CD14-positive monocyte (primary cell): Measurements from ENCODE around the gene APIP. TPM values are rescaled to one million over a fixed set of nuclear protein-coding genes. Genes with fewer than 3 reads are reported as not detected.
A peak's percentile ranks its signal among the peaks of the same experiment; 100 is the strongest.

Experiments
- DNase-seq, 3 donors: peaks; one replicate each; pipeline ENCODE4 v3.0.0-alpha.2; 2011 to 2022
- H2AFZ ChIP-seq: 2 replicates; pipeline ENCODE4 v1.6.0; 2012; ENCODE audit warnings: mild to moderate bottlenecking, low read depth, low read length, inconsistent platforms; ENCODE audit not compliant: insufficient read depth, poor library complexity, severe bottlenecking
- H3K27ac ChIP-seq, 2 donors: 1 replicate in 1 of 2; 2 replicates in 1 of 2; pipeline ENCODE4 v1.5.1; 2012 to 2013; ENCODE audit warnings: low read length in 2 of 2, control low read depth in 1 of 2, inconsistent platforms in 1 of 2, low read depth in 1 of 2, mild to moderate bottlenecking in 1 of 2
- H3K27me3 ChIP-seq, 2 donors: one replicate each; pipeline versions ENCODE4 v1.6.0 to v1.6.1; 2011 to 2013; ENCODE audit warnings: low read length in 2 of 2; ENCODE audit not compliant: control insufficient read depth in 2 of 2, insufficient read depth in 2 of 2
- H3K36me3 ChIP-seq, 2 donors: replicated peaks in 1 of 2; 1 replicate in 1 of 2; 2 replicates in 1 of 2; pipeline versions ENCODE4 v1.5.1 to v1.6.1; 2012 to 2013; ENCODE audit warnings: low read length in 2 of 2, control low read depth in 1 of 2, inconsistent platforms in 1 of 2, mild to moderate bottlenecking in 1 of 2; ENCODE audit not compliant: insufficient read depth in 2 of 2, control insufficient read depth in 1 of 2
- H3K4me1 ChIP-seq, 2 donors: 1 replicate in 1 of 2; 2 replicates in 1 of 2; pipeline versions ENCODE4 v1.5.1 to v1.6.1; 2012 to 2013; ENCODE audit warnings: low read length in 2 of 2, control low read depth in 1 of 2, inconsistent platforms in 1 of 2, mild to moderate bottlenecking in 1 of 2, moderate library complexity in 1 of 2; ENCODE audit not compliant: insufficient read depth in 2 of 2, control insufficient read depth in 1 of 2
- H3K4me2 ChIP-seq: replicated peaks from 2 replicates; pipeline ENCODE3; 2012; ENCODE audit warnings: low read length, moderate library complexity, mild to moderate bottlenecking; ENCODE audit not compliant: poor library complexity, severe bottlenecking; ENCODE audit errors: extremely low read depth
- H3K4me3 ChIP-seq, 3 experiments: fragments of 200-600 bp in 1 of 3; sonication (generic) in 1 of 3; replicated peaks in 1 of 3; 1 replicate in 2 of 3; 2 replicates in 1 of 3; pipeline ENCODE4 v1.5.1; 2011 to 2013; ENCODE audit warnings: low read length in 3 of 3, mild to moderate bottlenecking in 3 of 3, control low read depth in 2 of 3, low read depth in 2 of 3, inconsistent platforms in 1 of 3, moderate library complexity in 1 of 3
- H3K79me2 ChIP-seq: 2 replicates; pipeline ENCODE4 v1.6.0; 2012; ENCODE audit warnings: mild to moderate bottlenecking, control low read depth, inconsistent platforms, low read length, moderate library complexity; ENCODE audit not compliant: insufficient read depth
- H3K9ac ChIP-seq: 2 replicates; pipeline ENCODE4 v1.6.0; 2017; ENCODE audit warnings: low read length, mild to moderate bottlenecking; ENCODE audit not compliant: insufficient read depth, poor library complexity, severe bottlenecking
- H3K9me3 ChIP-seq, 2 donors: replicated peaks in 1 of 2; 1 replicate in 1 of 2; 2 replicates in 1 of 2; pipeline versions ENCODE4 v1.5.1 to v1.6.1; 2012 to 2013; ENCODE audit warnings: low read length in 2 of 2, control low read depth in 1 of 2; ENCODE audit not compliant: control insufficient read depth in 1 of 2, insufficient read depth in 1 of 2
- H4K20me1 ChIP-seq: 2 replicates; pipeline ENCODE4 v1.6.0; 2012; ENCODE audit warnings: mild to moderate bottlenecking, low read length, control low read depth, moderate library complexity; ENCODE audit not compliant: insufficient read depth
- H3K27ac Mint-ChIP-seq, 7 donors: one replicate each; pipeline ENCODE4 v1.8.0; 2020; ENCODE audit warnings: mild to moderate bottlenecking in 7 of 7, mixed read lengths in 7 of 7, moderate library complexity in 6 of 7, inconsistent platforms in 2 of 7
- H3K27me3 Mint-ChIP-seq, 3 donors: one replicate each; pipeline ENCODE4 v1.8.0; 2021 to 2022; ENCODE audit warnings: low read depth in 3 of 3, mild to moderate bottlenecking in 3 of 3, mixed read lengths in 3 of 3, moderate library complexity in 3 of 3, inconsistent platforms in 1 of 3
- H3K36me3 Mint-ChIP-seq, 2 donors: one replicate each; pipeline ENCODE4 v1.8.0; 2020; ENCODE audit warnings: mixed read lengths in 2 of 2, inconsistent platforms in 1 of 2, mild to moderate bottlenecking in 1 of 2
- H3K4me1 Mint-ChIP-seq: one replicate; pipeline ENCODE4 v1.8.0; 2020; ENCODE audit warnings: mild to moderate bottlenecking, mixed read lengths
- H3K4me3 Mint-ChIP-seq, 2 donors: one replicate each; pipeline ENCODE4 v1.8.0; 2020; ENCODE audit warnings: mild to moderate bottlenecking in 2 of 2, mixed read lengths in 2 of 2, moderate library complexity in 1 of 2
- H3K9me3 Mint-ChIP-seq, 7 donors: one replicate each; pipeline ENCODE4 v1.8.0; 2020 to 2022; ENCODE audit warnings: mixed read lengths in 7 of 7, mild to moderate bottlenecking in 6 of 7, moderate library complexity in 6 of 7, inconsistent platforms in 2 of 7
- CTCF ChIP-seq: fragments of 200-600 bp; IDR thresholded peaks from one replicate; pipeline ENCODE4 v1.8.0; 2022; ENCODE audit warnings: antibody characterized with exemption, mild to moderate bottlenecking
- WGBS: methylation state at CpG from one replicate; pipeline ENCODE4 v1.1.5; 2013; ENCODE audit warnings: missing lambda C conversion rate; ENCODE audit not compliant: insufficient coverage; 5-methylcytosine and 5-hydroxymethylcytosine counted together
- intact Hi-C, 2 donors: fragments of 100-400 bp; cut with micrococcal nuclease; formaldehyde crosslinking; loops; one replicate each; pipeline versions ENCODE4 v1.15.0 to v1.15.1; 2023
- polyA plus RNA-seq, 3 donors: library from polyadenylated mRNA; depleted of rRNA in 1 of 3; unstranded in 2 of 3; stranded (reverse) in 1 of 3; fragments of 300-500 nt in 2 of 3; fragments of >200 nt in 1 of 3; fragmentation: Illumina TruSeq in 2 of 3; gene quantifications; 1 replicate in 2 of 3; 2 replicates in 1 of 3; pipeline ENCODE4 v1.2.3, GENCODE V29; 2012 to 2021

Gene APIP
- polyA plus RNA-seq, 3 donors = 16.3 to 25.4 (median 22.9) TPM

- intact Hi-C loops = no loop called here
- Histone ChIP-seq H3K36me3 (no peaks in the 10 kb centered on the region), H3K4me2 (no peak overlapping the region), H3K9me3 (peaks cover 0 to 2% of the 10 kb centered on the region in 2 donors), H3K27me3 (no peaks in the 10 kb centered on the region), H4K20me1 (peaks cover 8% of the 10 kb centered on the region), H3K4me3 (no peak overlapping the region), H2AFZ (no peak overlapping the region), H3K4me1 (peaks cover 15 to 19% of the 10 kb centered on the region in 2 donors), H3K79me2 (peaks cover 80% of the 10 kb centered on the region), H3K27ac (peak overlapping the region in 1 of 2 donors; percentile 64), H3K9ac (no peak overlapping the region)
- TF ChIP-seq CTCF = no peak
- Mint-ChIP-seq H3K27me3 (no peaks in the 10 kb centered on the region), H3K4me3 (no peak overlapping the region), H3K9me3 (peaks cover 0 to 9% (median 0%) of the 10 kb centered on the region in 7 donors), H3K27ac (no peak overlapping the region), H3K36me3 (peaks cover 17 to 25% of the 10 kb centered on the region in 2 donors), H3K4me1 (peaks cover 4% of the 10 kb centered on the region)
- WGBS = 25% methylated on average over 2 of the region's 4 CpGs
- peak in 2 of 3 donors; percentile 14 to 23 for DNase-seq
Observed at GRCh38 chr11:34909955-34910354, 6.2 kb downstream of the APIP start.

- Mint-ChIP-seq H3K9me3 (peaks cover 0 to 9% (median under 1%) of the 10 kb centered on the region in 7 donors), H3K4me1 (peaks cover 9% of the 10 kb centered on the region), H3K4me3 (no peak overlapping the region), H3K27me3 (no peaks in the 10 kb centered on the region), H3K36me3 (peaks cover 17 to 22% of the 10 kb centered on the region in 2 donors), H3K27ac (no peak overlapping the region)
- H3K9ac ChIP-seq = no peak overlapping the region
- peaks cover 78% of the 10 kb centered on the region for H3K79me2 ChIP-seq
- no peak overlapping the region for H3K4me3 ChIP-seq
- 73% methylated on average over 6 of the region's 6 CpGs for WGBS
- peak overlapping the region in 1 of 2 donors; percentile 64 for H3K27ac ChIP-seq
- no peaks in the 10 kb centered on the region for H3K27me3 ChIP-seq
- no peak overlapping the region for H2AFZ ChIP-seq
- H3K4me2 ChIP-seq = no peak overlapping the region
- no peak for TF ChIP-seq CTCF
- H3K36me3 ChIP-seq = no peaks in the 10 kb centered on the region
- peaks cover 14 to 18% of the 10 kb centered on the region in 2 donors for H3K4me1 ChIP-seq
- peaks cover 0 to 2% of the 10 kb centered on the region in 2 donors for H3K9me3 ChIP-seq
- intact Hi-C loops = no loop called here
- DNase-seq = no peak
- H4K20me1 ChIP-seq = peaks cover 8% of the 10 kb centered on the region
Observed at GRCh38 chr11:34909415-34909814, 6.8 kb downstream of the APIP start.
